ENCODE results near the gene CDCA7L.
"Not testable (repeated sequence)": the region's sequence is repeated elsewhere in the genome, so short reads cannot be mapped to it uniquely, and the experiment has no call there.

CDCA7L gene

GRCh38 chr7:21903020-21903786 lies 42.5 kb downstream of the CDCA7L start:
- DNase-seq = no peak

GRCh38 chr7:21902240-21902639 lies 43.5 kb downstream of the CDCA7L start:
- DNase-seq = no peak

GRCh38 chr7:21898265-21898930 lies 47.3 kb downstream of the CDCA7L start:
- no peak for DNase-seq

GRCh38 chr7:21893401-21893800 lies 52.3 kb downstream of the CDCA7L start:
- no peak for DNase-seq

- DNase-seq = no peak
Observed at GRCh38 chr7:21891291-21891690, 54.4 kb downstream of the CDCA7L start.

GRCh38 chr7:21887779-21888178 lies 57.9 kb downstream of the CDCA7L start:
- no peak for DNase-seq

- DNase-seq = no peak
Observed at GRCh38 chr7:21887353-21887752, 58.3 kb downstream of the CDCA7L start.

GRCh38 chr7:21886396-21886795 lies 59.3 kb downstream of the CDCA7L start:
- DNase-seq = no peak

- DNase-seq = no peak
Observed at GRCh38 chr7:21884496-21884895, 61.2 kb downstream of the CDCA7L start.

GRCh38 chr7:21883501-21883900 lies 62.2 kb downstream of the CDCA7L start:
- not testable (repeated sequence) for DNase-seq

- DNase-seq = no peak
Observed at GRCh38 chr7:21883069-21883468, 62.6 kb downstream of the CDCA7L start.

GRCh38 chr7:21869785-21870402 lies 75.8 kb downstream of the CDCA7L start:
- DNase-seq = no peak

GRCh38 chr7:21868576-21868850 lies 77.2 kb downstream of the CDCA7L start:
- no peak for DNase-seq

- DNase-seq = no peak
Observed at GRCh38 chr7:21867816-21868575, 77.7 kb downstream of the CDCA7L start.

- no peak for DNase-seq
Observed at GRCh38 chr7:21867226-21867625, 78.5 kb downstream of the CDCA7L start.

- DNase-seq = no peak
Observed at GRCh38 chr7:21866731-21867130, 79.0 kb downstream of the CDCA7L start.

- DNase-seq = not testable (repeated sequence)
Observed at GRCh38 chr7:21865631-21866204, 80.0 kb downstream of the CDCA7L start.

GRCh38 chr7:21851559-21851967 lies 94.1 kb downstream of the CDCA7L start:
- no peak for DNase-seq
